ENCODE data around the gene RING1. TPM values are rescaled to one million over a fixed set of nuclear protein-coding genes. Genes with fewer than 3 reads are reported as not detected.

RING1 gene
- polyA plus RNA-seq, 1 of the 3 experiments (the other 2 are of a cell fraction), result 61.3 TPM

GRCh38 chr6:33241968-33242367 lies 33.7 kb downstream of the RING1 start:
- H4K20me1 ChIP-seq (ENCODE audit: insufficient read depth), result no peaks in the 10 kb centered on the region
- H3F3A ChIP-seq (replicated peaks; ENCODE audit: insufficient read depth), result no peaks in the 10 kb centered on the region
- H3K36me3 ChIP-seq (replicated peaks in 1 of 2; ENCODE audit: control insufficient read depth in 1 of 2, insufficient read depth in 2 of 2, low read length in 1 of 2), result no peaks in the 10 kb centered on the region
- no peaks in the 10 kb centered on the region for H3K4me1 ChIP-seq (ENCODE audit: control insufficient read depth in 1 of 2, insufficient read depth in 2 of 2, low read depth in 1 of 2, low read length in 1 of 2)
- DNase-seq, result no peak
- H3K9me2 ChIP-seq, result no peaks in the 10 kb centered on the region
- no peak overlapping the region for H3K4me2 ChIP-seq
- no peaks in the 10 kb centered on the region for H3K9me3 ChIP-seq
- H3K27me3 ChIP-seq (ENCODE audit: insufficient read depth), result peaks cover 35% of the 10 kb centered on the region
- H2AFZ ChIP-seq (ENCODE audit: low read depth), result 0 out of 2 replicates have a peak overlapping the region, but pooled peaks have one; percentile 22
- no peak overlapping the region for H3K4me3 ChIP-seq (ENCODE audit: low read depth in 2 of 2, low read length in 1 of 2)
- no peak overlapping the region for H3K9ac ChIP-seq
- WGBS (ENCODE audit: low lambda C conversion rate), result 9% methylated on average over 3 of the region's 3 CpGs
- TF ChIP-seq EZH2phosphoT487 (IDR thresholded peaks at IDR 0.05; ENCODE audit: borderline replicate concordance, low read depth) (no peak), SIN3A (IDR thresholded peaks at IDR 0.05; ENCODE audit: borderline replicate concordance, low read depth, low read length) (no peak), NFIC (IDR thresholded peaks at IDR 0.05; ENCODE audit: borderline replicate concordance) (no peak), FOXM1 (IDR thresholded peaks at IDR 0.05; ENCODE audit: low read depth) (no peak), IRF3 (IDR thresholded peaks at IDR 0.05; ENCODE audit: low read depth, low read length) (no peak), TCF12 (IDR thresholded peaks at IDR 0.05) (no peak), RAD21 (IDR thresholded peaks at IDR 0.05; ENCODE audit: low read length) (no peak), POLR2AphosphoS5 (IDR thresholded peaks at IDR 0.05; ENCODE audit: low read depth, low read length) (no peak), GATA2 (CRISPR knock-in tag; IDR thresholded peaks at IDR 0.05) (no peak), EP300 (IDR thresholded peaks at IDR 0.05; ENCODE audit: borderline replicate concordance in 1 of 2, low read depth in 1 of 2, low read length in 1 of 2) (no peak), FOSL2 (IDR thresholded peaks at IDR 0.05; ENCODE audit: borderline replicate concordance, low read depth) (no peak), MEF2A (IDR thresholded peaks at IDR 0.05; ENCODE audit: borderline replicate concordance, low read depth) (no peak), JUND (IDR thresholded peaks at IDR 0.05) (no peak), RCOR1 (IDR thresholded peaks at IDR 0.05; ENCODE audit: low read length) (no peak)
- TF ChIP-seq, protein P1, sequence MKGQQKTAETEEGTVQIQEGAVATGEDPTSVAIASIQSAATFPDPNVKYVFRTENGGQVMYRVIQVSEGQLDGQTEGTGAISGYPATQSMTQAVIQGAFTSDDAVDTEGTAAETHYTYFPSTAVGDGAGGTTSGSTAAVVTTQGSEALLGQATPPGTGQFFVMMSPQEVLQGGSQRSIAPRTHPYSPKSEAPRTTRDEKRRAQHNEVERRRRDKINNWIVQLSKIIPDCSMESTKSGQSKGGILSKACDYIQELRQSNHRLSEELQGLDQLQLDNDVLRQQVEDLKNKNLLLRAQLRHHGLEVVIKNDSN (IDR thresholded peaks at IDR 0.05; ENCODE audit: borderline replicate concordance, low read depth), result no peak
- no peaks in the 10 kb centered on the region for H3K79me2 ChIP-seq (ENCODE audit: insufficient read depth)
- ChIA-PET CTCF (interaction anchor here (1.2 kb wide), 1 partner anchor 30 kb away, joined by 3 read pairs; no protein-coding TSS in a partner anchor), POLR2A (no interaction called here)
- H3K27ac ChIP-seq (ENCODE audit: low read depth in 2 of 2, low read length in 1 of 2), result no peak overlapping the region

- Histone ChIP-seq H3K9ac (no peak overlapping the region), H3K9me2 (no peaks in the 10 kb centered on the region), H4K20me1 (ENCODE audit: insufficient read depth) (no peaks in the 10 kb centered on the region), H3K36me3 (replicated peaks in 1 of 2; ENCODE audit: control insufficient read depth in 1 of 2, insufficient read depth in 2 of 2, low read length in 1 of 2) (no peaks in the 10 kb centered on the region), H3K27ac (ENCODE audit: low read depth in 2 of 2, low read length in 1 of 2) (no peak overlapping the region), H3F3A (replicated peaks; ENCODE audit: insufficient read depth) (peaks cover 2% of the 10 kb centered on the region), H3K4me2 (no peak overlapping the region), H3K4me1 (ENCODE audit: control insufficient read depth in 1 of 2, insufficient read depth in 2 of 2, low read depth in 1 of 2, low read length in 1 of 2) (peaks cover 5% of the 10 kb centered on the region in 2 experiments; a peak in 2 of 4 replicates), H2AFZ (ENCODE audit: low read depth) (no peak overlapping the region), H3K79me2 (ENCODE audit: insufficient read depth) (no peaks in the 10 kb centered on the region), H3K4me3 (ENCODE audit: low read depth in 2 of 2, low read length in 1 of 2) (no peak overlapping the region), H3K27me3 (ENCODE audit: insufficient read depth) (peaks cover 22% of the 10 kb centered on the region; the same call in 1 of the 2 replicates), H3K9me3 (no peaks in the 10 kb centered on the region)
- 0% methylated on average over 1 of the region's 1 CpG for WGBS (ENCODE audit: low lambda C conversion rate)
- no peak for DNase-seq
- TF ChIP-seq RXRA (IDR thresholded peaks at IDR 0.05; ENCODE audit: borderline replicate concordance, low read depth) (no peak), FOSL2 (IDR thresholded peaks at IDR 0.05; ENCODE audit: borderline replicate concordance, low read depth) (no peak), USF2 (IDR thresholded peaks at IDR 0.05; ENCODE audit: borderline replicate concordance, low read depth, low read length) (no peak), FOXM1 (IDR thresholded peaks at IDR 0.05; ENCODE audit: low read depth) (no peak), JUND (IDR thresholded peaks at IDR 0.05) (no peak), CHD2 (IDR thresholded peaks at IDR 0.05; ENCODE audit: low read length, partially characterized antibody) (no peak), SMC3 (IDR thresholded peaks at IDR 0.05; ENCODE audit: low read depth, low read length) (no peak), IRF3 (IDR thresholded peaks at IDR 0.05; ENCODE audit: low read depth, low read length) (no peak)
- ChIA-PET CTCF (no interaction called here), POLR2A (no interaction called here)
These were observed 35.2 kb downstream of the RING1 start for GRCh38 chr6:33243476-33243875.

Data from SK-N-SH (cell line).